Measurements from ENCODE around the gene MMP24OS. TPM values are rescaled to one million over a fixed set of nuclear protein-coding genes. Genes with fewer than 3 reads are reported as not detected.

The MMP24OS gene
- polyA plus RNA-seq, 1 experiment: 47.6 TPM

DNA sequence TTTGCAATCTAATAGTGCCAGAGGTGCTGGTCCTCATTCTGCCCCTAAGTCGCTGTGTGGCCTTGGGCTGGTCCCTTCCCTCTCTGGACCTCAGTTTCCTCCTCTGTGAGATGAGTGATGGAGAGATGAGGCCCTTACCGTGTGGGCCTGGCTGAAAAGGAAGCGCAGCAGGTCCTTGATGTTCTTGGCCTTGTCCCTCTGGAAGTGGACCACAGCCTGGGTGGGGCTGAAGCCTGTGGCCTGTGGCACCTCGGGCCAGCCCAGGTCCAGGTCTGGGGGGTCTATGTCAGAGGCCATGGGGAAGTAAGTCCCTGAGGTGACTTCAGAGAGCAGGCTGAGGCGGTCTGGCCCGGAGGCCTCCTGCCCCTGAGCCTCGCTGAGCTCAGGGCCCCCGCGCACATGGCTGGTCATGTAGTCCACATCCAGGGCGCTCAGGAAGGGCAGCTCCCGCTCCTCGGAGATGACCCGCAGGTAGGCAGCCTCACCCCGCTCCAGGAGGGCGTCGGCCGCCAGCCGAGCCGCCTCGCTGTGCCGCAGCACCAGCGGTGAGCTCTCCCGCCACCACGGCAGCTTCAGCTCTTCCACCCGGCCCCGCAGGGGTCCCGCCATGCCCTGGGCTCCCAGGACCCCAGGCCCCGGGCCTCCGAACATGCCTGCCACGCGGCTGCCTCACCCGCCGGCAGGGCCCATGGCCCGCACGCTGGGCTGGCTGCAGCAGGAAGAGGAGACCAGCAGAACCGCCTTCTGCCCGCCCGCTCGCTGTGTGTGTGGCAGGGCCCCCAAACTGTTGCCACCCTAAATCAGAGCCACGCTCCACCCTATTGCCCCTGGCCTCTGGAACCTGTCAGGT, 14.0 kb upstream of the MMP24OS start, which contains the start of gene FAM83C:
TSS of gene FAM83C (minus strand) at position 772 of the 850 bp plus-strand sequence. CDS start at position 651, 121 bp downstream.
- no peaks in the 10 kb centered on the region for H3K36me3 ChIP-seq (ENCODE audit: control insufficient read depth, insufficient read depth, low read length)
- no peak for DNase-seq (ENCODE audit: low read depth)
- no peak within 1 kb of the TSS for H3K4me3 ChIP-seq (ENCODE audit: low read depth, low read length)
- ChIA-PET CTCF (interaction anchor here (0.5 to 3.3 kb wide), 3 partner anchors 8 to 88 kb away, joined by 3 to 16 read pairs (median 6); no protein-coding TSS in a partner anchor), POLR2A (no interaction called here)
- peaks cover 4% of the 10 kb centered on the region for H3K27me3 ChIP-seq (ENCODE audit: control insufficient read depth, insufficient read depth, low read length)
- TF ChIP-seq, protein P1, sequence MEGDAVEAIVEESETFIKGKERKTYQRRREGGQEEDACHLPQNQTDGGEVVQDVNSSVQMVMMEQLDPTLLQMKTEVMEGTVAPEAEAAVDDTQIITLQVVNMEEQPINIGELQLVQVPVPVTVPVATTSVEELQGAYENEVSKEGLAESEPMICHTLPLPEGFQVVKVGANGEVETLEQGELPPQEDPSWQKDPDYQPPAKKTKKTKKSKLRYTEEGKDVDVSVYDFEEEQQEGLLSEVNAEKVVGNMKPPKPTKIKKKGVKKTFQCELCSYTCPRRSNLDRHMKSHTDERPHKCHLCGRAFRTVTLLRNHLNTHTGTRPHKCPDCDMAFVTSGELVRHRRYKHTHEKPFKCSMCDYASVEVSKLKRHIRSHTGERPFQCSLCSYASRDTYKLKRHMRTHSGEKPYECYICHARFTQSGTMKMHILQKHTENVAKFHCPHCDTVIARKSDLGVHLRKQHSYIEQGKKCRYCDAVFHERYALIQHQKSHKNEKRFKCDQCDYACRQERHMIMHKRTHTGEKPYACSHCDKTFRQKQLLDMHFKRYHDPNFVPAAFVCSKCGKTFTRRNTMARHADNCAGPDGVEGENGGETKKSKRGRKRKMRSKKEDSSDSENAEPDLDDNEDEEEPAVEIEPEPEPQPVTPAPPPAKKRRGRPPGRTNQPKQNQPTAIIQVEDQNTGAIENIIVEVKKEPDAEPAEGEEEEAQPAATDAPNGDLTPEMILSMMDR (IDR thresholded peaks at IDR 0.05; ENCODE audit: insufficient read depth, low read depth, low read length): no peak

GRCh38 chr20:35290887-35291417, 13.0 kb upstream of the MMP24OS start:
- POLR2A ChIA-PET: interaction anchor here (0.6 kb wide), 1 partner anchor 259 kb away, joined by 20 read pairs; no protein-coding TSS in a partner anchor
- CTCF ChIA-PET: interaction anchor here (1.7 to 4.9 kb wide), 2 partner anchors 9 to 13 kb away, joined by 6 to 46 read pairs; no protein-coding TSS in a partner anchor

DNA sequence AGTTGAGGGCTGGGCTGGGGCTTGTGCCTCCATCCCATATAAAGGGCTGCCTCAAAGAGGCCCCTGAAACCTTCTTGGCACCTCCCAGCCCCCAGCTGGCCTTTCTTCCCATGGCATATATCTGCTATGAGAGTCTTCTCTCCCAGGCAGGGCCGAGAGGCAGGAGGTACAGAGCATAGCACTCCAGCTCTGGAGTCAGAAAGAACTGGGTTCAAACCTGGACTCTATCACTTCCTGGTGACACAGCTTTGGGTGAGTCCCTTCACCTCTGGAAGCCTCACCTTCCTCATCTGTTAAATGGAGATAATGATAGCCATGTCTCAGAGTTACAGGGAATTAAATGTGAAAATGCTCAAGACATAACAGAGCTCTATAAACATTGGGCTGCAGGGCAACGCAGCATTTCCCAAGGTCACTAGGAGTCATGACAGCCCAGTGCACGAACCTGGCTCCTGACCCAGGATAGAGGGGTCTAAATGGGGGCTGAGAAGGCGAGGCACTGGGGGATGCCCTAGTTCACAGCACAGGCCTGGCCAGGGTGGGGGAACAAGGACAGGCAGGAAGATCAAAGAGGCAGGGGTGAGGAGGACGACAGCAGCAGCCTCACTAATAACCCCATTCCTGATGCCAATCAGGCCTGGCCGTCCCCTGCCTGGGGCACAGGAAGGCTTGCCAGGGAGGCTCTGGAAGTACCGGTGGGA, 12.4 kb upstream of the MMP24OS start:
- Histone ChIP-seq H3K27me3 (ENCODE audit: control insufficient read depth, insufficient read depth, low read length) (peaks cover 4% of the 10 kb centered on the region), H3K4me3 (ENCODE audit: low read depth, low read length) (no peak overlapping the region), H3K36me3 (ENCODE audit: control insufficient read depth, insufficient read depth, low read length) (no peaks in the 10 kb centered on the region)
- TF ChIP-seq, protein P1 (IDR thresholded peaks at IDR 0.05; ENCODE audit: insufficient read depth, low read depth, low read length): no peak
- ChIA-PET CTCF (interaction anchor here (1.7 to 4.9 kb wide), 2 partner anchors 9 to 14 kb away, joined by 6 to 46 read pairs; no protein-coding TSS in a partner anchor), POLR2A (interaction anchor here (0.6 kb wide), 1 partner anchor 259 kb away, joined by 20 read pairs; no protein-coding TSS in a partner anchor)
- DNase-seq (ENCODE audit: low read depth): no peak

More at GRCh38 chr20:35290887-35291417, 13.0 kb upstream of the MMP24OS start:
- Histone ChIP-seq H3K4me3 (ENCODE audit: low read depth, low read length) (no peak overlapping the region), H3K36me3 (ENCODE audit: control insufficient read depth, insufficient read depth, low read length) (no peaks in the 10 kb centered on the region), H3K27me3 (ENCODE audit: control insufficient read depth, insufficient read depth, low read length) (peaks cover 4% of the 10 kb centered on the region)
- TF ChIP-seq, protein P1 (IDR thresholded peaks at IDR 0.05; ENCODE audit: insufficient read depth, low read depth, low read length): no peak
- no peak for DNase-seq (ENCODE audit: low read depth)

DNA sequence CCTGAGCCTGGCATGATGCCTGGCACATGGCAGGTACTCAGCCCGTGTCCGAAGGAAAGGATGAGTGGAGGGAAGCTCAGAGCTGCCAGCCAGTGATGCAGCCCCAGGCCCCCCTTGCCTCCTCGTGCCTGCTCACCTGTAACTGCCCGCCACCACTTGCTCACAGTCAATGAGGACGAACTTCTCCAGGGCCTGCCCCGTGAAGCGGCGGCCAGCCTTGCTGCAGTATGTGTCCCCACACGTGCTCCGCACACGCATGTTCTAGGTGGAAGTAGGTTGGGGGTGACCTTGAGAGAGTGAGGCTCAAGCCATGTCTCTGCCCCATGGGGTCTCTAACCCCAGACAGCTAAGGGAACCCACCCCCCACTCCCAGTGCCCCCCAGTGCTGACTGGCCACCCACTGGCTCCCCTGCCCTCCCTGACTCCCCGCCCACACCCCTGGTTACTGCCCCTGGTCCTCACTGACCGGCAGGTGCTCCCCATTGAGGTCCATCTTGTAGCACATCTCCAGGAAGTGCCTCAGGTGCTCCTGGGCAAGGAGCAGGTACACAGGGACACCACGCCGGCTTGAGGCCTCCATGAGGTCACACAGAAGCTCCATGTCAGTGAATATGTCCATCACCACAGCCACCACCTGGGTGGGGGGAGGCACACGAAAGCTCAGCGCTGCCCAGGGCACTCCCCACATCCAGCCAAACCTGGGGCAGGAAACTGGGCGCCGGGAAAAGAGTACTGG, 10.6 kb upstream of the MMP24OS start:
- Histone ChIP-seq H3K4me3 (ENCODE audit: low read depth, low read length) (no peak overlapping the region), H3K36me3 (ENCODE audit: control insufficient read depth, insufficient read depth, low read length) (no peaks in the 10 kb centered on the region), H3K27me3 (ENCODE audit: control insufficient read depth, insufficient read depth, low read length) (no peaks in the 10 kb centered on the region)
- POLR2A ChIA-PET: no interaction called here
- CTCF ChIA-PET: interaction anchor here (4.9 kb wide), 1 partner anchor 16 kb away, joined by 46 read pairs; no protein-coding TSS in a partner anchor
- no peak for DNase-seq (ENCODE audit: low read depth)
- TF ChIP-seq, protein P1 (IDR thresholded peaks at IDR 0.05; ENCODE audit: insufficient read depth, low read depth, low read length): no peak

Data from BJ (cell line).